Measurements from ENCODE around the gene RAB41.
"Not testable (repeated sequence)": the region's sequence is repeated elsewhere in the genome, so short reads cannot be mapped to it uniquely, and the experiment has no call there.

GRCh38 chrX:70274029-70274428, 7.9 kb upstream of the RAB41 start:
- not testable (repeated sequence) for TF ChIP-seq CTCF (optimal IDR thresholded peaks at IDR 0.05 in 1 of 3, IDR thresholded peaks at IDR 0.05 in 1 of 3, conservative IDR thresholded peaks at IDR 0.05 in 1 of 3; ENCODE audit: extremely low read depth in 1 of 3, insufficient read depth in 2 of 3, low read length in 3 of 3); EZH2 (IDR thresholded peaks at IDR 0.05; ENCODE audit: low read length)
